Smooth muscle cell of the brain vasculature (primary cell): ENCODE measurements around the gene CD86.
"Not testable (repeated sequence)": the region's sequence is repeated elsewhere in the genome, so short reads cannot be mapped to it uniquely, and the experiment has no call there.

ENCODE experiments used
- DNase-seq: peaks from one replicate; pipeline ENCODE4 v3.0.0-alpha.2; 2012; ENCODE audit warnings: low read depth, low spot score

The CD86 gene

DNA sequence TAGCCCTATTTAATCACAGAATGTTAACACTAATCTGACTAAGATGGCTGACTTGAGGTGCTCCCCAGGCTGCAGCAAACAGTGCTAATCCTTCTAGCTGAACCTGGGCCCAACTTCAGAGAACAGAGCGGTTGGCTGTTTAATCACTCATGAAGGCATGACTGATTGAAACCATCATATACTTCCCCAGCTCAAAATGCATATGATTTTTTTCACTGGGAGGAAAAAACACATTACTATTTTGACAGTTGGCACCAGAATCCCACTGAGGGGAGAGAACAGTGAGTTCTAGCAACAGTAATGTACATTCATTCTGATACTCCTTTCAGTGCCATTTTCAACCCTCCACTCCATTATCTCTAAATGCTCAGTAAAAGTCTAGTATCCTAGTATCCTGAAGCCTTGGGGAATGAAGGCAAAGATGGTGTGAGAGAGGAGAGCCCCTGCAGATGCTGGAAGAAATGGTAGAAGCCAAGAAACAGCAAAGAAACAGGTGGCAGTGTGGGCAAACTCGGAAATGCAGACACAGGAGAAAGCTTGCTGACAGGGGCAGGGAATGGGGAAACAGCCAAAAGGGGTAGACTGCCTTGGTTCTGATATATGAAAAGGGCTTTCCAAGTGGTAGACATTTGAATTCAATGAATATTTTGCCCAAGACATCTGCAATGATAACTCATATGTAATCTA is 93.9 kb downstream of the CD86 start:
- DNase-seq: no peak

- DNase-seq: no peak
Observed at GRCh38 chr3:122151480-122151879, 96.3 kb downstream of the CD86 start.

DNA sequence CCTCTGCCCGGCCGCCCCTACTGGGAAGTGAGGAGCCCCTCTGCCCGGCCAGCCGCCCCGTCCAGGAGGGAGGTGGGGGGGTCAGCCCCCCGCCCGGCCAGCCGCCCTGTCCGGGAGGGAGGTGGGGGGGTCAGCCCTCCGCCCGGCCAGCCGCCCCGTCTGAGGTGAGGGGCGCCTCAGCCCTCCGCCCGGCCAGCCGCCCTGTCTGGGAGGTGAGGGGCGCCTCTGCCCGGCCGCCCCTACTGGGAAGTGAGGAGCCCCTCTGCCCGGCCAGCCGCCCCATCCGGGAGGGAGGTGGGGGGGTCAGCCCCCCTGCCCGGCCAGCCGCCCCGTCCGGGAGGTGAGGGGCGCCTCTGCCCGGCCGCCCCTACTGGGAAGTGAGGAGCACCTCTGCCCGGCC is 109.8 kb downstream of the CD86 start:
- DNase-seq: not testable (repeated sequence)

DNA sequence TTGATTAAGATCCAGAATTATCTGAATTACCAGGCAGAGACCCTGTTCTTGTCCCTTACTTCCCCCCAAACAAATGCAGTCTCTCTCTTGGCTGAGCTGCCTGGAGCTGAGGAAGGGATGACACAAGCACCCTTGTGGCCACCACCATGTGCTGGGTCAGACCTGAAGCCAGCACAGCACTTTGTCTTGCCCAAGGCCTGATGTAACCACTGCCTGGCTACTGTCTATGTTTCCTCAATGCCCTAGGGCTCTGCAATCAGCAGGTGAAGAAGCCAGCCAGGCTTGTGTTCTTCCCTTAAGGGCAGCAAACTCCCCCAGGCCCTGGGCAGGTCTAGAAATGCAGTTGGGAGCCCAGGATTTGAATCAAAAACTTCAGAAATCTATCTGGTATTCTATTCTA is 112.5 kb downstream of the CD86 start:
- no peak for DNase-seq

DNA sequence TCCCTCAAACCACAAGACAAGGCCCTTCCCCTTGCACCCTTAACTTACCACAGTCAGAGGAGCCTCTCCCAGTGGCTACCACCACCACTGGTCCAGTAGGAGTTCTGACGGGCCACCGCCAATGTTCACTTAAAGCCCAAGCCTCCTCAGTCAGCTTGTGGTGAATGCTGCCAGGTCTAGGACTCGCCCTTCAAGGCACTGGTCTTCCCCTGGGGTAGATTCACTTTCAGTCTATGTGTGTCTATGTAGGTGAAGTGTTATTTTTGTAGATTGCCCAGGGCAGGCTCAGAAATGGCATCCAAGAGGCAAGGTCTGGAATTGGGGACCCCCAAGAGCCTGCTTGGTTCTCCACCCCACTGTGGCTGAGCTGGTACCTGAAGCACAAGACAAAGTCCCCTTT is 112.9 kb downstream of the CD86 start:
- DNase-seq: no peak

DNA sequence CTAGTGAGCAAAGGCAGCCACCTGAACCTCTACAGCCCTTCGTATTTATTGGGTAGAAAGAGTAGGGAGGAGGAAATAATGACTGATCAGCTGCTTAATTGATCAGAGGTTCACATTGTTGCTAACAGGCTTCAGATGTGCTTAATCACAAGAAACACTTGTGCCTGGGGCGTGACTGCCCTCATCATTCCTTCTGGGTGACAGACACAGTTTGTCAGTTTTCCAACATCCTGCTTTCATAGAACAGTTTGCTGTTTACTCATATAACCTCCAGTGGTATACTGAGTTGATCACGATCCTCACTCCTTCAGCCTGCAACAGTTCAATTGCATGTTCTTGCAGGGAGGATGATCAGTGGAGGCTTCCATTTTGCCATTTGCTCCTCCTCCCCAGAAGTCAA is 114.7 kb downstream of the CD86 start:
- no peak for DNase-seq
